Testis (tissue), 2 donors: ENCODE measurements around the gene CRLF3.
"Not testable (repeated sequence)": the region's sequence is repeated elsewhere in the genome, so short reads cannot be mapped to it uniquely, and the experiment has no call there.

Experiments
- CTCF ChIP-seq, 3 experiments: fragments of 450-650 bp in 2 of 3; fragments of 200-600 bp in 1 of 3; sonication (generic) in 1 of 3; IDR thresholded peaks; one replicate each; pipeline ENCODE4 v1.5.1; 2016 to 2019; ENCODE audit warnings: antibody characterized with exemption in 3 of 3, mild to moderate bottlenecking in 2 of 3, moderate library complexity in 1 of 3
- POLR2A ChIP-seq: fragments of 450-650 bp; IDR thresholded peaks from one replicate; pipeline ENCODE4 v1.6.1; 2017; ENCODE audit warnings: antibody characterized with exemption, mild to moderate bottlenecking, moderate library complexity

- TF ChIP-seq CTCF (IDR thresholded peaks at IDR 0.05); POLR2A: not testable (repeated sequence)
Measured at GRCh38 chr17:30753291-30753690, 71.2 kb downstream of the CRLF3 start.
